ENCODE results near the gene C14orf180.

C14orf180 gene

DNA sequence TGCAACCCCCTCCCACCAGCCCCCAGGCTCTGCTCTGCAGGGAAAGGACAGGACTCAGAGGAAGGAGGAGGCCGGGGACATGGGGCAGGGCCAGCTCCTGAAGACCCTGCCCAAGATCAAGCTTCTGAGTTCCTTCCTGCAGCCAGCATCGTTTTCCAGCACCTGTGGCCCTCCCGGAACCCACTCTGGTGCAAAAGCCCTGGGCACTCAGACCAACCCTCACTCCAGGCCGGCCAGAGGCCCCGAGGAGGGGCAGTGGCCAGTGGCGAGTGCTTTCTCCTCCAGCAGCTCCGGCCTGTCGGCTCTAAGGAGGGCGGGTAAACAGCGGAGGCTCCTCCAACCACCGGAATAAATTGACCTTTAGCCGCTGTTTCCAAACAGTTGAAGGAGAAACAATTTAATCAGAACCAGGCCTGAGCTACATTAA is 14.2 kb downstream of the C14orf180 start:
- no peak overlapping the region for H3K9ac ChIP-seq (ENCODE audit: low read length)
- H3K4me2 ChIP-seq (ENCODE audit: low read depth, low read length) = no peak overlapping the region
- H3K9me2 ChIP-seq (replicated peaks; ENCODE audit: insufficient read depth, low read length) = no peaks in the 10 kb centered on the region
- no peaks in the 10 kb centered on the region for H3K9me3 ChIP-seq (replicated peaks; ENCODE audit: insufficient read depth, low read length)
- H2AFZ ChIP-seq (ENCODE audit: low read length) = no peak overlapping the region
- H4K20me1 ChIP-seq (ENCODE audit: insufficient read depth, low read length) = no peaks in the 10 kb centered on the region
- no peak overlapping the region for H3K27ac ChIP-seq (ENCODE audit: low read length)
- no peak overlapping the region for H3K4me3 ChIP-seq (ENCODE audit: low read length)
- H3F3A ChIP-seq (ENCODE audit: insufficient read depth, low read length) = no peaks in the 10 kb centered on the region
- TF ChIP-seq, protein P1, sequence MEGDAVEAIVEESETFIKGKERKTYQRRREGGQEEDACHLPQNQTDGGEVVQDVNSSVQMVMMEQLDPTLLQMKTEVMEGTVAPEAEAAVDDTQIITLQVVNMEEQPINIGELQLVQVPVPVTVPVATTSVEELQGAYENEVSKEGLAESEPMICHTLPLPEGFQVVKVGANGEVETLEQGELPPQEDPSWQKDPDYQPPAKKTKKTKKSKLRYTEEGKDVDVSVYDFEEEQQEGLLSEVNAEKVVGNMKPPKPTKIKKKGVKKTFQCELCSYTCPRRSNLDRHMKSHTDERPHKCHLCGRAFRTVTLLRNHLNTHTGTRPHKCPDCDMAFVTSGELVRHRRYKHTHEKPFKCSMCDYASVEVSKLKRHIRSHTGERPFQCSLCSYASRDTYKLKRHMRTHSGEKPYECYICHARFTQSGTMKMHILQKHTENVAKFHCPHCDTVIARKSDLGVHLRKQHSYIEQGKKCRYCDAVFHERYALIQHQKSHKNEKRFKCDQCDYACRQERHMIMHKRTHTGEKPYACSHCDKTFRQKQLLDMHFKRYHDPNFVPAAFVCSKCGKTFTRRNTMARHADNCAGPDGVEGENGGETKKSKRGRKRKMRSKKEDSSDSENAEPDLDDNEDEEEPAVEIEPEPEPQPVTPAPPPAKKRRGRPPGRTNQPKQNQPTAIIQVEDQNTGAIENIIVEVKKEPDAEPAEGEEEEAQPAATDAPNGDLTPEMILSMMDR (IDR thresholded peaks at IDR 0.05; ENCODE audit: low read length) = no peak
- TF ChIP-seq EZH2 (optimal IDR thresholded peaks at IDR 0.05; ENCODE audit: low read depth, low read length) (no peak), EZH2phosphoT487 (IDR thresholded peaks at IDR 0.05; ENCODE audit: low read length) (no peak)
- H3K79me2 ChIP-seq (ENCODE audit: low read length) = no peaks in the 10 kb centered on the region
- no peaks in the 10 kb centered on the region for H3K36me3 ChIP-seq (replicated peaks; ENCODE audit: insufficient read depth, low read length)
- H3K4me1 ChIP-seq (ENCODE audit: low read length) = no peaks in the 10 kb centered on the region
- peaks cover 19% of the 10 kb centered on the region for H3K27me3 ChIP-seq (replicated peaks; ENCODE audit: insufficient read depth, low read length)
- DNase-seq = no peak

DNA sequence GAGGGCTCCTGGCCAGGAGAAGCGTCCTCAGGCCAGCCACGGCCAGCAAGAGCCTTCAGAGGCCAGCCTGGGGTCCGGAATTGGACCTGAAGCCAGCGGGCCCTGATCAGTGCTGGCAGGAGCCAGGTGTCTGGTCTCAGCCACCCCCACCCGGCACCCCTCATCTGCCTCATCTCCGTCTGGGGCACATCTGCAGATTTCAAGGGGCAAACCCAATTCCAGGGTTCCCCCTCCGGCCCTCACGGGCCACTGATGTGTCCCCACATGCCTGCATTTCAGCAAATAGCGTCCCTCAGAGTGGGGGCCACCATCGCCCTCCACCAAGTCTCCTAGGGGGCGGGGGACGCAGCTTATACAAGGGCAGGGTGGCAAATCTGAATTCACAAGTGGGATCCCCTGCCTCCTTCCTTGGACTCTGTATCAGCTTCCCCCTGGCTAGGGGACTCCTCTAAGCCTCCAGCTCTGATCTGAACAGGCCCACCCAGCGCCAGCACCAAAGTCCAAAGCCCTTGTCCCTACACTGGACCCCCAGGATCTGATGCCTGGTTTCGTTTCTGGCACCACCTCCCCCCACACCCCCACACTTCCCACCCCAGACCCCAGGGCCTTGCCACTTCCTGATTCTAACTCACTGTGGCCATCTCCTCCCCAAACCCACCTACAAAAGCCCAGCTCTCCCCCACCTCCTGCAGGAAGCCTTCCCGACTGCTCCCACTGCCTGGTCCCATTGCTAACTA is 14.9 kb downstream of the C14orf180 start:
- peaks cover 11% of the 10 kb centered on the region for H3K27me3 ChIP-seq (replicated peaks; ENCODE audit: insufficient read depth, low read length)
- no peaks in the 10 kb centered on the region for H4K20me1 ChIP-seq (ENCODE audit: insufficient read depth, low read length)
- no peaks in the 10 kb centered on the region for H3K4me1 ChIP-seq (ENCODE audit: low read length)
- no peak overlapping the region for H3K4me3 ChIP-seq (ENCODE audit: low read length)
- no peak overlapping the region for H3K4me2 ChIP-seq (ENCODE audit: low read depth, low read length)
- no peaks in the 10 kb centered on the region for H3K36me3 ChIP-seq (replicated peaks; ENCODE audit: insufficient read depth, low read length)
- no peaks in the 10 kb centered on the region for H3K79me2 ChIP-seq (ENCODE audit: low read length)
- no peaks in the 10 kb centered on the region for H3K9me3 ChIP-seq (replicated peaks; ENCODE audit: insufficient read depth, low read length)
- TF ChIP-seq EZH2 (optimal IDR thresholded peaks at IDR 0.05; ENCODE audit: low read depth, low read length) = no peak
- no peak for TF ChIP-seq EZH2phosphoT487 (IDR thresholded peaks at IDR 0.05; ENCODE audit: low read length)
- TF ChIP-seq, protein P1 (IDR thresholded peaks at IDR 0.05; ENCODE audit: low read length) = no peak
- H2AFZ ChIP-seq (ENCODE audit: low read length) = no peak overlapping the region
- no peaks in the 10 kb centered on the region for H3K9me2 ChIP-seq (replicated peaks; ENCODE audit: insufficient read depth, low read length)
- no peak overlapping the region for H3K27ac ChIP-seq (ENCODE audit: low read length)
- DNase-seq = no peak
- no peak overlapping the region for H3K9ac ChIP-seq (ENCODE audit: low read length)
- H3F3A ChIP-seq (ENCODE audit: insufficient read depth, low read length) = no peaks in the 10 kb centered on the region

DNA sequence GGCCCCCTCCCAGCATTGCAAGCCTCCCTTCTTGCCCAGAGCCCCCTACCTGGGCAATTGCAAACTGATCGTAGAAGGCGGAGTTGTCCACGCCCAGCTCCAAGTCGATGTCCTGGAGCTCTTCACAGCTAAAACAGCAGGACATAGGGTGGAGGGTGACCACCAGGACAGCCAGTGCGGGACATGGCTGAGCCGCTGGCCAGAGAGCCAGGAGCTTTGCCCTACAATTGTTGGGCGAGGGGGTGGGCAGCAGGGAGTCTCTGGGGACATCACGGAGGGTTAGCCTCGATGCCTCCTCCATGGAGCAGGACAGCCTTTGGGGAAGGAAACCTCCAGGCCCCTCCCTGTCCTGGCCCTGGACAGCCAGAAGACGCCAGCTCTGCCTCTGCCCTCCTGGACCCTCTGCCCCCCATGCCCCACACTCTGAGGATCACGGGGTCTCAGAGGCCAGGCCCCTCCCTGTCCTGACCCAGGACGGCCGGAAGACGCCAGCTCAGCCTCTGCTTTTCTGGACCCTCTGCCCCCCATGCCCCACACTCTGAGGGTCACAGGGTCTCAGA is 15.6 kb downstream of the C14orf180 start:
- no peaks in the 10 kb centered on the region for H3F3A ChIP-seq (ENCODE audit: insufficient read depth, low read length)
- no peak overlapping the region for H3K4me2 ChIP-seq (ENCODE audit: low read depth, low read length)
- no peak overlapping the region for H3K4me3 ChIP-seq (ENCODE audit: low read length)
- peaks cover 5% of the 10 kb centered on the region for H3K27me3 ChIP-seq (replicated peaks; ENCODE audit: insufficient read depth, low read length)
- no peaks in the 10 kb centered on the region for H4K20me1 ChIP-seq (ENCODE audit: insufficient read depth, low read length)
- no peaks in the 10 kb centered on the region for H3K9me2 ChIP-seq (replicated peaks; ENCODE audit: insufficient read depth, low read length)
- H3K9me3 ChIP-seq (replicated peaks; ENCODE audit: insufficient read depth, low read length) = no peaks in the 10 kb centered on the region
- TF ChIP-seq EZH2 (optimal IDR thresholded peaks at IDR 0.05; ENCODE audit: low read depth, low read length) (no peak), EZH2phosphoT487 (IDR thresholded peaks at IDR 0.05; ENCODE audit: low read length) (no peak)
- TF ChIP-seq, protein P1 (IDR thresholded peaks at IDR 0.05; ENCODE audit: low read length) = no peak
- H3K27ac ChIP-seq (ENCODE audit: low read length) = no peak overlapping the region
- no peak overlapping the region for H2AFZ ChIP-seq (ENCODE audit: low read length)
- H3K9ac ChIP-seq (ENCODE audit: low read length) = no peak overlapping the region
- no peaks in the 10 kb centered on the region for H3K79me2 ChIP-seq (ENCODE audit: low read length)
- no peaks in the 10 kb centered on the region for H3K36me3 ChIP-seq (replicated peaks; ENCODE audit: insufficient read depth, low read length)
- no peaks in the 10 kb centered on the region for H3K4me1 ChIP-seq (ENCODE audit: low read length)
- DNase-seq = no peak

Data from MM.1S (cell line).